H1 (cell line): ENCODE data around the gene BPIFB3. TPM values are rescaled to one million over a fixed set of nuclear protein-coding genes. Genes with fewer than 3 reads are reported as not detected.

Experiments
- CTCF ChIA-PET: fragments of 300-600 bp; sonication (Branson Sonifier 250); formaldehyde crosslinking; loops from one replicate; lab custom pipeline; 2021; ENCODE audit not compliant: partially characterized antibody; lab: Charles Lee
- POLR2A ChIA-PET: fragments of 300-600 bp; sonication (Branson Sonifier 250); formaldehyde crosslinking; loops from one replicate; lab custom pipeline; 2021; ENCODE audit warnings: inconsistent platforms; ENCODE audit not compliant: partially characterized antibody; lab: Charles Lee
- DNase-seq, 2 experiments: peaks; one replicate each; pipeline versions ENCODE4 v3.0.0 to v3.0.0-alpha.2; 2010 to 2022; ENCODE audit warnings: low spot score in 2 of 2, low read depth in 1 of 2, mixed read lengths in 1 of 2
- FAIRE-seq: peaks from 2 replicates; lab custom pipeline; 2011; peaks lifted over from hg19 to GRCh38; lab: Jason Lieb, UNC
- H2AFZ ChIP-seq: 2 replicates; pipeline ENCODE4 v1.8.1; 2012; ENCODE audit warnings: low read length, inconsistent platforms
- H2AK5ac ChIP-seq: 2 replicates; pipeline ENCODE4 v1.6.1; 2013; ENCODE audit warnings: low read depth, low read length
- H2BK120ac ChIP-seq: replicated peaks from 2 replicates; pipeline ENCODE3; 2013; ENCODE audit warnings: low read depth, low read length, inconsistent platforms
- H2BK12ac ChIP-seq: 2 replicates; pipeline ENCODE4 v1.6.1; 2013; ENCODE audit warnings: low read depth, low read length
- H2BK15ac ChIP-seq: 2 replicates; pipeline ENCODE4 v1.6.1; 2013; ENCODE audit warnings: low read length
- H2BK20ac ChIP-seq: 2 replicates; pipeline ENCODE4 v1.6.1; 2013; ENCODE audit warnings: low read length
- H2BK5ac ChIP-seq: 2 replicates; pipeline ENCODE4 v1.6.1; 2013; ENCODE audit warnings: low read depth, low read length
- H3K14ac ChIP-seq: 2 replicates; pipeline ENCODE4 v1.6.1; 2013; ENCODE audit warnings: inconsistent platforms; ENCODE audit not compliant: insufficient read length
- H3K18ac ChIP-seq: 2 replicates; pipeline ENCODE4 v1.6.1; 2013; ENCODE audit warnings: low read length; ENCODE audit errors: extremely low read depth
- H3K23ac ChIP-seq: 2 replicates; pipeline ENCODE4 v1.6.1; 2013; ENCODE audit warnings: inconsistent platforms; ENCODE audit not compliant: insufficient read length
- H3K23me2 ChIP-seq: 2 replicates; pipeline ENCODE4 v1.6.1; 2013; ENCODE audit warnings: low read depth, low read length
- H3K27ac ChIP-seq: 2 replicates; pipeline ENCODE4 v1.6.1; 2011; ENCODE audit warnings: low read depth, low read length, inconsistent platforms
- H3K27me3 ChIP-seq, 4 experiments: replicated peaks in 1 of 4; 1 replicate in 1 of 4; 2 replicates in 3 of 4; pipeline versions ENCODE4 v1.6.1 to v1.8.1; 2011 to 2013; ENCODE audit warnings: low read length in 3 of 4, mild to moderate bottlenecking in 3 of 4, inconsistent platforms in 2 of 4, mixed read lengths in 2 of 4, moderate library complexity in 1 of 4; ENCODE audit not compliant: control insufficient read depth in 3 of 4, insufficient read depth in 3 of 4; ENCODE audit errors: extremely low read depth in 1 of 4
- H3K36me3 ChIP-seq, 4 experiments: 2 replicates each; pipeline versions ENCODE4 v1.6.1 to v1.8.1; 2011 to 2013; ENCODE audit warnings: mild to moderate bottlenecking in 4 of 4, low read length in 3 of 4, moderate library complexity in 2 of 4, control low read depth in 1 of 4, inconsistent platforms in 1 of 4; ENCODE audit not compliant: insufficient read depth in 4 of 4, control insufficient read depth in 2 of 4
- H3K4ac ChIP-seq: replicated peaks from 2 replicates; pipeline ENCODE3; 2013; ENCODE audit warnings: low read length, low read depth, mixed read lengths, inconsistent platforms; ENCODE audit not compliant: insufficient read length
- H3K4me1 ChIP-seq, 4 experiments: replicated peaks in 1 of 4; 1 replicate in 1 of 4; 2 replicates in 3 of 4; pipeline versions ENCODE4 v1.6.1 to v1.8.1; 2011 to 2013; ENCODE audit warnings: low read length in 3 of 4, inconsistent platforms in 2 of 4, mixed read lengths in 1 of 4; ENCODE audit not compliant: insufficient read depth in 4 of 4, control insufficient read depth in 3 of 4
- H3K4me2 ChIP-seq, 2 experiments: 2 replicates each; pipeline versions ENCODE4 v1.6.1 to v1.8.1; 2011 to 2013; ENCODE audit warnings: low read depth in 2 of 2, low read length in 2 of 2, control low read depth in 1 of 2, inconsistent platforms in 1 of 2, mild to moderate bottlenecking in 1 of 2; ENCODE audit not compliant: insufficient read depth in 1 of 2
- H3K4me3 ChIP-seq, 4 experiments: fragments of 200-600, 300-600 bp in 1 of 4; sonication (generic), shearing (Covaris generic), sonication (Bioruptor Twin) in 1 of 4; 2 replicates each; pipeline versions ENCODE4 v1.5.1 to v1.8.1; 2011 to 2016; ENCODE audit warnings: low read length in 4 of 4, low read depth in 3 of 4, control low read depth in 2 of 4, inconsistent platforms in 2 of 4, mild to moderate bottlenecking in 2 of 4, mixed read lengths in 1 of 4, moderate library complexity in 1 of 4; ENCODE audit not compliant: insufficient read depth in 2 of 4; ENCODE audit errors: extremely low read depth in 1 of 4
- H3K56ac ChIP-seq: replicated peaks from 2 replicates; pipeline ENCODE3; 2013; ENCODE audit warnings: low read depth, mild to moderate bottlenecking, mixed read lengths, low read length, inconsistent platforms; ENCODE audit not compliant: insufficient read length
- H3K79me1 ChIP-seq: 2 replicates; pipeline ENCODE4 v1.6.1; 2013; ENCODE audit warnings: low read depth, low read length, control low read depth
- H3K79me2 ChIP-seq, 2 experiments: 2 replicates each; pipeline versions ENCODE4 v1.6.1 to v1.8.1; 2012 to 2013; ENCODE audit warnings: low read length in 2 of 2, mild to moderate bottlenecking in 2 of 2, inconsistent platforms in 1 of 2; ENCODE audit not compliant: insufficient read depth in 2 of 2, control insufficient read depth in 1 of 2
- H3K9ac ChIP-seq, 4 experiments: replicated peaks in 1 of 4; 1 replicate in 1 of 4; 2 replicates in 3 of 4; pipeline versions ENCODE4 v1.6.1 to v1.8.1; 2011 to 2013; ENCODE audit warnings: low read depth in 3 of 4, low read length in 3 of 4, control low read depth in 2 of 4, mild to moderate bottlenecking in 2 of 4, moderate library complexity in 2 of 4, inconsistent platforms in 1 of 4; ENCODE audit errors: extremely low read depth in 1 of 4
- H3K9me3 ChIP-seq, 2 experiments: 2 replicates each; pipeline versions ENCODE4 v1.6.1 to v1.8.1; 2012 to 2013; ENCODE audit warnings: mild to moderate bottlenecking in 2 of 2, moderate library complexity in 2 of 2, control low read depth in 1 of 2, inconsistent platforms in 1 of 2, low read depth in 1 of 2, low read length in 1 of 2, mixed read lengths in 1 of 2; ENCODE audit not compliant: insufficient read depth in 2 of 2
- H4K20me1 ChIP-seq, 2 experiments: replicated peaks in 1 of 2; 2 replicates each; pipeline versions ENCODE3 to v1.8.1; 2011 to 2013; ENCODE audit warnings: inconsistent platforms in 2 of 2, low read length in 2 of 2, mild to moderate bottlenecking in 1 of 2; ENCODE audit not compliant: insufficient read depth in 2 of 2, control insufficient read depth in 1 of 2
- H4K5ac ChIP-seq: 2 replicates; pipeline ENCODE4 v1.6.1; 2013; ENCODE audit warnings: low read length, low read depth, mixed read lengths, inconsistent platforms; ENCODE audit not compliant: insufficient read length
- H4K8ac ChIP-seq: 2 replicates; pipeline ENCODE4 v1.8.0; 2013; ENCODE audit warnings: mild to moderate bottlenecking, moderate library complexity, low read length, inconsistent platforms; ENCODE audit not compliant: insufficient read depth; ENCODE audit errors: extremely low read depth
- H4K91ac ChIP-seq: replicated peaks from 2 replicates; pipeline ENCODE3; 2013; ENCODE audit warnings: low read length, mixed read lengths, inconsistent platforms; ENCODE audit not compliant: insufficient read length
- CREB1 ChIP-seq: IDR thresholded peaks from 2 replicates; pipeline ENCODE4 v1.6.1; 2012; ENCODE audit warnings: inconsistent platforms
- WGBS, 2 experiments: shearing (Covaris generic) in 1 of 2; methylation state at CpG; one replicate each; pipeline versions ENCODE4 v1.1.6 to v1.1.7; 2013 to 2015; ENCODE audit warnings: low lambda C conversion rate in 2 of 2, mixed read lengths in 2 of 2, inconsistent platforms in 1 of 2, low coverage in 1 of 2, missing lambda C conversion rate in 1 of 2; ENCODE audit not compliant: insufficient replicate concordance in 2 of 2, insufficient coverage in 1 of 2, insufficient read length in 1 of 2; ENCODE audit errors: extremely low coverage in 1 of 2, missing lambda C conversion rate in 1 of 2; 5-methylcytosine and 5-hydroxymethylcytosine counted together
- polyA plus RNA-seq, 7 experiments: library from polyadenylated mRNA; depleted of rRNA in 3 of 7; stranded (reverse) in 5 of 7; unstranded in 2 of 7; fragments of >200 nt in 5 of 7; fragments of 200-250 nt in 2 of 7; gene quantifications; 1 replicate in 5 of 7; 2 replicates in 1 of 7; 4 replicates in 1 of 7; pipeline versions ENCODE4 v1.2.1 to v1.2.3, GENCODE V29; 2011 to 2013; ENCODE audit warnings: missing spikeins in 2 of 7, mixed read lengths in 2 of 7
- total RNA-seq: library from RNA; stranded (reverse); fragmentation: NEBNext Ultra II Directional; extraction: Animal tissue kit (Norgen Biotek cat#: 25700); gene quantifications from 2 replicates; pipeline ENCODE4 v1.2.1, GENCODE V29; 2021

BPIFB3 gene
- total and polyA plus RNA-seq, 2 of the 8 experiments (the other 6 are each of a cell fraction or from before 2014, with no cell fraction given), result not detected

GRCh38 chr20:33028875-33029274 is 24.8 kb upstream of the BPIFB3 start:
- H3K56ac ChIP-seq, result no peak overlapping the region
- WGBS, 2 experiments, result 79% methylated on average over 7 of the region's 7 CpGs; no CpG with 5 or more reads in 1 of the 2 experiments
- CTCF ChIA-PET, result interaction anchor here (0.6 to 2.2 kb wide), 6 partner anchors 13 to 107 kb away, joined by 3 to 6 read pairs (median 4); partner anchors contain the start of gene SUN5
- TF ChIP-seq CREB1, result no peak

More at GRCh38 chr20:33028875-33029274, 24.8 kb upstream of the BPIFB3 start:
- H3K27ac ChIP-seq, result no peak overlapping the region
- H4K20me1 ChIP-seq, result peaks cover 0 to 5% of the 10 kb centered on the region in 2 experiments
- FAIRE-seq (no peak), DNase-seq (no peak)
- no peak overlapping the region for H2BK12ac ChIP-seq
- H4K8ac ChIP-seq, result peak overlapping the region; percentile 30; the same call in 1 of the 2 replicates
- no peak overlapping the region for H3K23ac ChIP-seq
- H3K4me3 ChIP-seq, result no peak overlapping the region
- no peak overlapping the region for H2AK5ac ChIP-seq
- no peak overlapping the region for H3K9ac ChIP-seq
- peaks cover 8% of the 10 kb centered on the region; the same call in 1 of the 2 replicates for H3K23me2 ChIP-seq
- no peaks in the 10 kb centered on the region for H3K79me1 ChIP-seq
- no peak overlapping the region for H2BK20ac ChIP-seq
- no peaks in the 10 kb centered on the region for H3K27me3 ChIP-seq
- no peaks in the 10 kb centered on the region for H3K36me3 ChIP-seq
- no peaks in the 10 kb centered on the region for H3K9me3 ChIP-seq
- no peak overlapping the region for H2BK15ac ChIP-seq
- H3K4ac ChIP-seq, result no peak overlapping the region
- no peak overlapping the region for H2BK5ac ChIP-seq
- no peaks in the 10 kb centered on the region for H3K79me2 ChIP-seq
- H3K18ac ChIP-seq, result no peak overlapping the region
- POLR2A ChIA-PET, result interaction anchor here (1.1 kb wide), 1 partner anchor 11 kb away, joined by 4 read pairs; no protein-coding TSS in a partner anchor
- no peak overlapping the region for H2BK120ac ChIP-seq
- H2AFZ ChIP-seq, result no peak overlapping the region
- no peak overlapping the region for H4K5ac ChIP-seq
- H3K4me2 ChIP-seq, result no peak overlapping the region
- H3K4me1 ChIP-seq, result no peaks in the 10 kb centered on the region
- H3K14ac ChIP-seq, result no peak overlapping the region
- H4K91ac ChIP-seq, result no peak overlapping the region
